HL-60 (cell line): Measurements from ENCODE around the gene SOST.

Source experiments
- DNase-seq, 2 experiments: peaks; one replicate each; pipeline ENCODE4 v3.0.0-alpha.2; 2010 to 2020; ENCODE audit warnings: low read depth in 1 of 2, low spot score in 1 of 2
- H3K27ac ChIP-seq: fragments of 250-450 bp; sonication (Bioruptor Pico); replicated peaks from 2 replicates; pipeline ENCODE4 v1.5.1; 2020; ENCODE audit warnings: mild to moderate bottlenecking, moderate library complexity
- H3K27me3 ChIP-seq: fragments of 250-450 bp; sonication (Bioruptor Pico); 2 replicates; pipeline ENCODE4 v1.5.1; 2021; ENCODE audit warnings: mild to moderate bottlenecking, moderate library complexity; ENCODE audit not compliant: insufficient read depth, poor library complexity, severe bottlenecking
- H3K4me3 ChIP-seq: replicated peaks from 2 replicates; pipeline ENCODE4 v1.5.1; 2011; ENCODE audit warnings: mild to moderate bottlenecking, control low read depth, low read length; ENCODE audit not compliant: insufficient read depth
- CTCF ChIP-seq: IDR thresholded peaks from one replicate; pipeline ENCODE4 v1.5.1; 2011; ENCODE audit warnings: low read length, control low read depth, inconsistent platforms; ENCODE audit not compliant: insufficient read depth
- GABPA ChIP-seq: IDR thresholded peaks from 2 replicates; pipeline ENCODE4 v1.6.1; 2012; ENCODE audit warnings: low read depth
- POLR2AphosphoS5 ChIP-seq: IDR thresholded peaks from 2 replicates; pipeline ENCODE4 v1.6.1; 2012; ENCODE audit warnings: low read depth
- REST ChIP-seq: IDR thresholded peaks from 2 replicates; pipeline ENCODE4 v1.6.1; 2012; ENCODE audit warnings: low read depth; ENCODE audit not compliant: insufficient replicate concordance
- SPI1 ChIP-seq: IDR thresholded peaks from 2 replicates; pipeline ENCODE4 v1.6.1; 2012; ENCODE audit warnings: low read depth, mild to moderate bottlenecking, borderline replicate concordance

The SOST gene

GRCh38 chr17:43803758-43804157, 45.2 kb upstream of the SOST start:
- peaks cover 5% of the 10 kb centered on the region for H3K27me3 ChIP-seq
- no peak for DNase-seq
- TF ChIP-seq SPI1 (no peak), GABPA (no peak), REST (no peak), CTCF (no peak), POLR2AphosphoS5 (no peak)
- H3K27ac ChIP-seq = no peak overlapping the region
- H3K4me3 ChIP-seq = no peak overlapping the region

- no peak overlapping the region for H3K4me3 ChIP-seq
- H3K27me3 ChIP-seq = peaks cover 5% of the 10 kb centered on the region
- no peak for DNase-seq
- no peak for TF ChIP-seq GABPA
- TF ChIP-seq POLR2AphosphoS5 = no peak
- TF ChIP-seq SPI1 = no peak
- TF ChIP-seq REST = no peak
- TF ChIP-seq CTCF = no peak
- H3K27ac ChIP-seq = no peak overlapping the region
Measured at GRCh38 chr17:43801844-43802243, 43.3 kb upstream of the SOST start.

GRCh38 chr17:43800736-43801135, 42.1 kb upstream of the SOST start:
- TF ChIP-seq POLR2AphosphoS5 (no peak), SPI1 (no peak), REST (no peak), CTCF (no peak), GABPA (no peak)
- DNase-seq = no peak
- no peak overlapping the region for H3K27ac ChIP-seq
- no peak overlapping the region for H3K4me3 ChIP-seq
- H3K27me3 ChIP-seq = peaks cover 5% of the 10 kb centered on the region
